ENCODE data around the gene PYGO2.
A peak's percentile ranks its signal among the peaks of the same experiment; 100 is the strongest.

Gene PYGO2, protein sequence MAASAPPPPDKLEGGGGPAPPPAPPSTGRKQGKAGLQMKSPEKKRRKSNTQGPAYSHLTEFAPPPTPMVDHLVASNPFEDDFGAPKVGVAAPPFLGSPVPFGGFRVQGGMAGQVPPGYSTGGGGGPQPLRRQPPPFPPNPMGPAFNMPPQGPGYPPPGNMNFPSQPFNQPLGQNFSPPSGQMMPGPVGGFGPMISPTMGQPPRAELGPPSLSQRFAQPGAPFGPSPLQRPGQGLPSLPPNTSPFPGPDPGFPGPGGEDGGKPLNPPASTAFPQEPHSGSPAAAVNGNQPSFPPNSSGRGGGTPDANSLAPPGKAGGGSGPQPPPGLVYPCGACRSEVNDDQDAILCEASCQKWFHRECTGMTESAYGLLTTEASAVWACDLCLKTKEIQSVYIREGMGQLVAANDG

DNA sequence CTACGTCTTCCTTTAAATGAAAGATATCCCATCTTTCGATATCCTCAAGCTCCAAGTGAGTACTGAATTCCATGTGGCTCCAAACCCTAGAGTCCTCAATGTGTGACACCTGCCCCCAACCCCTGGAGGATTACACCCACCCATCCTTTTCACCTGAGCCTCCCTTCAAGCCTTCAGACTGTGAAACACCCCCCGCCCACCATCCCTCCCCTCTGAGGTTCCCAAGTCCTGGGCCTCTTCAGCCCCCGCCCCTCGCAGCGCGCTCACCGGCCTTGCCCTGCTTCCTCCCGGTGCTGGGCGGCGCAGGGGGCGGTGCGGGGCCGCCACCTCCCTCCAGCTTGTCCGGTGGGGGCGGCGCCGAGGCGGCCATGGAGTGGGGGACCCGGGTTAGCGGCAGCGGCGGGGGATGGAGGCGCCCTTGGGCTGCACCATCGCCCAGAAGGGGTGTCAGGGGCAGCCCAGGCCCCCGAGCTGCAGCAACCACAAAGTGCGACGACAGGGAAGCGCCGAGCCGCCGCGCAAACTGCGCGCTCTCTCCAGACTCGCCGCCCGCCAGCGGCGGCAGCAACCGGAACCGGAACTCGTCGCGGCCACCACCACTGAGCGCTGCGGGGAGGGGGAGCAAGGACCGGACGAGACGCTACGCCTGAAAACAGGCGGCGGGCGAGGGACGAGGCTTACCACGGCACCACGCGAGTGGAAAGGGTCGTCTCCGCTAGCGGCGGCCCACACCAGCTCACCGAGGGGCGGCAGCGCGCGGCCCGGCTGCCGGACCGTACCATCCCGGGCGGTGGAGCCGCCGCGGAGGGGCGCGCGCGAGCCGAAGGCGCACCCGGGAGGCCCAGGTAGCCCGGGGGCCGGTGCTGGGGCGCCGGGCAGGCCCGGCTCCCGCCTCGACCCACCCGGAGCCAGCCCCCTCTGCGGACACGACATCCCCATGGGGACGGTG is at the start of gene PYGO2:
PYGO2 (minus strand) TSS at position 576 of the 949 bp plus-strand sequence; CDS start at position 370, 206 bp downstream.
- peak; percentile 73 to 86 for DNase-seq (ENCODE audit: low read depth in 2 of 2)

DNA sequence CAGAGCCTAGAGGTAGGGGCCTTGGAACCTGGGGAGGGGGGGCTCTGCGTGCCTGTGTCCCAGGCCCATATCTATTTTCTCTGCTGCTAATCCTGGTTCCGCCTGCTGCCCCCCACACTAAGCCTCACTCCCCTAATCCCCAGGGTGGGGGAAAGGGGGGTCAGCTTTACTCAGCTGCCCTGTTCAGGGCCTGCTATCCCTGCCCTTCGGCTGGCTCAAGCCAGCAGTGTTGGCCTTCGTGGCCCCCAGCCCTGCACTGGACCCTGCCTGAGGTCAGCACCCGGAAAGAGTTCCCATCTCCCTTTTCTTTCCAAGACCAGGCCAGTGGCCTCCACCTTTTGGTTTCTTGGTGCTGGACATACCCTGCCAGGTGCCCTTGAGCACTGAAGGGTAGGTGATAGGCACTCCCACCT is 49.4 kb upstream of the PYGO2 start:
- no peak for DNase-seq (ENCODE audit: low read depth in 2 of 2)

- no peak for DNase-seq (ENCODE audit: low read depth in 2 of 2)
Observed at GRCh38 chr1:155010211-155010918, 48.8 kb upstream of the PYGO2 start.

DNA sequence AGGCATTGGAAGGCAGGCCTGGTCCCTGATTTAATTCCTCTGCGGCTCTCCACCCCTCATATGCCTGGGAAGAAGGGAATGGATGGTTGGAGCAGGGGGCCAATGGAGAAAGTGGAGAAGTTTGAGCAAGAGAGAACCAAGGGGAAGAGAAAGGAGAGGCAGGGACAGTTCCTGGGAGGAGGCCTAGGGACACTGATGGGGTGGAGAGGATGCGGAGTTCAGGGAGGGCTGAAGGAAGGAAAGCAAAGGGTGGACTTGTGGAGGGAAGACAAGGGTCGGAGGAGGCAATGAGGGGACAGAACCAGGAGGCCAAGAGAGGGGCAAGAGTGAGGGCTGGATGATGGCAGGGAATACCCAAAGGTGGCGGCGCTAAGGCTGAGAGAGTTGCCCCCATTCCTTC is 48.2 kb upstream of the PYGO2 start:
- DNase-seq (ENCODE audit: low read depth in 2 of 2): no peak

GRCh38 chr1:155009221-155009711 is 47.7 kb upstream of the PYGO2 start:
- peak in 1 of 2 donors; percentile 30 for DNase-seq (ENCODE audit: low read depth in 2 of 2)

DNA sequence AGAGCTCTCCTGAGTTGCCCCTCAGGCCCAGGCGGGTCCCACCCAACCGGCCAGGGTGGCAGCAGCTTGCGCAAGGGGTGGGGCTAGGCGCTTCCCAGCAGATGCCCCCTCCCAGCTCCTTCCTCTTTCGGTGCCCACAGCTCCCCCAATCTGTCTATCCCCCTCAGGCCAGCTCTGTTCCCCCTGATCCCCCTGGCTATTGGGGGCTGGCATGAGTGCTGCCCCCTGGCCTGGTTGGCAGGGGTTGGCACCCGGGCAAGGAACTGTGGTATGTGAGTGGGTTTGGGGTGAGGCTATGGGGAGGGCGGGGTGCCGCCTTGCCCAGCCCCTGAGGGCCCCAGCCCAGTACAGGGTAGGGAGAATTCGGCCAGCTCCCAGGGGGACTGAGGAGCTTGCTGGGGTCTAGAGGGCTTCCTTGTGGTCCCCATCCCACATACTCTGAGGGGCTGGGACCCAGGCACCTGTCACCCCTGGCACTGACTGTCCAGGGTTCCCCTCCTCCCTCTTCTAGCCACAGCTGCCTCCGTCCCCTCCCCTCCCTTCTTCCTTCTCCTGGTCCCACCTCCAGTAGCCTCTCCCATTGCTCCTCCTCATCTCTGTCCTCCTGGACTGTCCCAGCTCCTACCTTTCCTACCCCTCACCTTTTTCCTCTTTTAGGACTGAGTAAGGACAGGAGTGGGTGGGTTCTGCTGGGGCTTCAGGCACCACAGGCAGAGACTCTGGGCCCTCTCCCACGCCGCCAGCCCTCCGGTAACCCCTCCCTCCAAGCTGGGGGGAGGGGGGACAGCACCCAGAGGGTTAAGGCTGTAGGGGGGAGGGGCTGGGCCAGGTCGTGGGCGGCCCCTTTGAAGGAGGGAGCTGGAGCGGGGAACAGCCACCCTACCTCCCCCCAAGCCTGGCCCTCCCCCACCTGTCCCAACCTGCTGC is 46.7 kb upstream of the PYGO2 start:
- peak; percentile 71 to 85 for DNase-seq (ENCODE audit: low read depth in 2 of 2)

- DNase-seq (ENCODE audit: low read depth in 2 of 2): no peak
Observed at GRCh38 chr1:155007251-155007828, 45.8 kb upstream of the PYGO2 start.

GRCh38 chr1:155006601-155007101 is 45.1 kb upstream of the PYGO2 start:
- no peak for DNase-seq (ENCODE audit: low read depth in 2 of 2)

GRCh38 chr1:155005076-155006011 is 43.8 kb upstream of the PYGO2 start:
- no peak for DNase-seq (ENCODE audit: low read depth in 2 of 2)

- no peak for DNase-seq (ENCODE audit: low read depth in 2 of 2)
Observed at GRCh38 chr1:155004352-155005075, 42.9 kb upstream of the PYGO2 start.

GRCh38 chr1:155003766-155004351 is 42.3 kb upstream of the PYGO2 start:
- no peak for DNase-seq (ENCODE audit: low read depth in 2 of 2)

- no peak for DNase-seq (ENCODE audit: low read depth in 2 of 2)
Observed at GRCh38 chr1:155003227-155003765, 41.7 kb upstream of the PYGO2 start.

DNA sequence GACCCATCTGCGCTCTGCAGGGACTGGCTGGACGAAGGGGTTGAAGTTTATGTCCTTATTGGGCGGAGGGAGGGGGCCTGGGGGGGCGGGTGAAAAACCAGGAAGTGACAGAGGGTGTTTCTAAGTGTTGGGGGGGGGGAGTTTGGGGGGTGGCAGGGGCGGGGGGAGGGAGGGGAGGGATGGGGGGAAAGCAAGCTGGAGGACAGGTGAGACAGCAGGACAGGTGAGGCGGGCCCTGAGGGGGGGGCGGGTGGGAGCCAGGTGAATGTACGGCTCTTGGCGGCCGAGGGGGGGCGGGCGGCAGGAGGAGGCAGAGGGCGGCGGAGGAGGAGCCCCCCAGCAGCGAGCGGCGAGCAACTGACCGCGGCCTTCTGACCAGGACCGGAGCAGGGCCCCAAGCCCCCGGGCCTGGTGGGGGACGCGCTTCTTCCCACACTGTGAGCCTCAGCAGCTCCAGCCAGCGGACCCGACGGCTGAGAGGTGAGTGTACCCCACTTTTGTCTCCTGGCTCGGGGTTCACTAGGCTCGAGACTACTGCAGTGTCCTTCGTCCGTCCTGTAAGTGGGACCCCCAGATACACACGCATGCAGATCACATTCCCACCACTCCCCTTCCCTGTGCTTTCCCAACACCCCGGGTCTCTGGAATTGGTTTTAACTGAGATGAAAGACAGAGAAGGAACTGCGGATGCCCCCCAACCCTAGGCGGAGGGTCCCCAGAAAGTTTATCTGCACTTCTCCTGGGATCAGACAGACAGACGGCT is 41.1 kb upstream of the PYGO2 start, which contains the start of gene ZBTB7B:
ZBTB7B (plus strand) TSS at position 339 of the 763 bp plus-strand sequence. CDS start 11,859 bp downstream, outside the sequence.
- DNase-seq (ENCODE audit: low read depth in 2 of 2): no peak

DNA sequence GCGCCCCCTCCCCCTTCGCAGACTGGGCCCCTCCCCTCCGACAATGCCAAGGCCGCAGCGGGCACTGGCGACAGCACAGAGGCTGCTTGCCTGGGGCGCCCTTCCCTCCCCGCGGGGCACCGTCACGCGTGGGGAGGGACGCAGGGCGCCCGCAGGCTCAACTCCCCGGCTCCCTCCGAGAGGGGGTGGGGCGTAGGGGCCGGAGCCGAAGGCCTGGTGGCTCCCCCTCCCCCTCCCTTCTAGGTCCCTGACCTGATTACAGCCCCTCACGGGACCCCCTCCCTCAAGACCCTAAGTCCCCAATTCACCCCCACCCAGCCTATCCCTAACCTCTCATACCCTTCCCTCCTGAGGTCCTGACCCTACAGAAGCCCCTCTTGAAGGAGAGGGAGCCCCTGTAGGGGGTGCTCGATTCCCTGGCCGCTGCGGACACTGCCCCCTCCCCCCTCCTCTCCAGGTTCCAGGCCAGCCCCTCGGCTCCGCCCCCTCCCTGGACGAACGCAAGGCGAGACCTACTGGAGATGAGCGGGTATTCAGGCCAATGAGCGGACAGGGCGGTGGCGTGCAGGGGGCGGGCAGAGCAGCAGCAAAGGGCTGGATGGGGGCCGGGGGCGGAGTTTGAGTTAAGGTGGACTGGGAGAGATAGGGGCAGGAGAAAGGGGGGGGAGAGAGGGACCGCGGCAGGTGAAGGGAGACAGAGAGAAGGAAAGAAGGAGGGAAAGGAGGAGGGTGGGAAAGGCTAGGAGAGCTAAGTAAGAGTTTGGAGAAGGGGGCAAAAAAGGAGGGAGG is 40.3 kb upstream of the PYGO2 start:
- peak; percentile 98 to 100 for DNase-seq (ENCODE audit: low read depth in 2 of 2)

DNA sequence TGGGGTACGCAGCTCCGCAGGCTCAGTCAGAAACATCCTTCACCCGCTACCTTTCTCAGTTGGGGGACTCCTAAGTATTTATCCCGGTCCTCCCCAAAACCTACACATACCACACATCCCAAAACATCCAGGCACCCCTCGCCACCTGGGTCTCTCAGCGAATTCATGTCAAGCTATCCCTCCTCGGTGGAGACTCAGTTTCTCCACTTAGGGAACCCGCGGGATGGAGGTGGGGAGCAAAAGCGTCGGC is 39.8 kb upstream of the PYGO2 start:
- DNase-seq (ENCODE audit: low read depth in 2 of 2): no peak
